GM12878 (cell line): ENCODE results near the gene ADARB1. TPM values are rescaled to one million over a fixed set of nuclear protein-coding genes. Genes with fewer than 3 reads are reported as not detected.

Experiments used
- ATAC-seq: fragments of 200-7000 bp; cut with Tn5 transposase; 3 replicates; pipeline ENCODE4 v1.9.1; 2020; ENCODE audit warnings: mild to moderate bottlenecking, moderate library complexity
- BruUV-seq: library from RNA; stranded (reverse); fragments of 400-500 nt; replicated peaks from 2 replicates; lab custom pipeline; 2021; lab: Mats Ljungman, UMichigan
- CTCF ChIA-PET: fragments of 300-600 bp; sonication (Branson Sonifier 250); formaldehyde crosslinking; extraction: SDS; loops from one replicate; lab custom pipeline; 2021; ENCODE audit warnings: inconsistent platforms; lab: Yijun Ruan, JAX
- POLR2A ChIA-PET: fragments of 350-600 bp; formaldehyde crosslinking; extraction: SDS; loops from one replicate; lab custom pipeline; 2021; ENCODE audit warnings: inconsistent platforms; lab: Charles Lee
- RAD21 ChIA-PET: fragments of 300-600 bp; sonication (Branson Sonifier 250); formaldehyde crosslinking; loops from one replicate; lab custom pipeline; 2023; ENCODE audit warnings: antibody characterized with exemption; ENCODE audit not compliant: unreplicated experiment; lab: Charles Lee
- SMC1A ChIA-PET: fragments of 300-600 bp; sonication (Branson Sonifier 250); formaldehyde crosslinking; loops from one replicate; lab custom pipeline; 2023; ENCODE audit not compliant: unreplicated experiment, uncharacterized antibody; lab: Charles Lee
- DNase-seq: peaks from one replicate; pipeline ENCODE4 v3.0.0-alpha.2; 2011; ENCODE audit warnings: low read depth, low spot score
- FAIRE-seq: peaks from 3 replicates; lab custom pipeline; 2011; peaks lifted over from hg19 to GRCh38; lab: Jason Lieb, UNC
- H2AFZ ChIP-seq: 2 replicates; pipeline ENCODE4 v1.6.0; 2011; ENCODE audit warnings: low read depth, low read length, control low read depth; ENCODE audit not compliant: control insufficient read depth
- H3K27ac ChIP-seq: 2 replicates; pipeline ENCODE4 v1.5.1; 2011; ENCODE audit warnings: control low read depth; ENCODE audit not compliant: control insufficient read depth, insufficient read depth
- H3K27me3 ChIP-seq, 2 experiments: replicated peaks in 1 of 2; 2 replicates each; pipeline versions ENCODE4 v1.6.0 to v1.6.1; 2011; ENCODE audit warnings: low read length in 1 of 2; ENCODE audit not compliant: control insufficient read depth in 2 of 2, insufficient read depth in 2 of 2
- H3K36me3 ChIP-seq, 2 experiments: 2 replicates each; pipeline ENCODE4 v1.5.1; 2011; ENCODE audit warnings: low read length in 1 of 2; ENCODE audit not compliant: control insufficient read depth in 2 of 2, insufficient read depth in 2 of 2
- H3K4me1 ChIP-seq: 2 replicates; pipeline ENCODE4 v1.6.1; 2011; ENCODE audit warnings: mild to moderate bottlenecking, low read length, moderate library complexity, mixed read lengths; ENCODE audit not compliant: control insufficient read depth, insufficient read depth
- H3K4me2 ChIP-seq: 2 replicates; pipeline ENCODE4 v1.6.0; 2011; ENCODE audit warnings: control low read depth; ENCODE audit not compliant: control insufficient read depth, insufficient read depth
- H3K4me3 ChIP-seq: fragments of 200-600 bp; sonication (generic); 2 replicates; pipeline ENCODE4 v1.5.1; 2016
- H3K79me2 ChIP-seq: 2 replicates; pipeline ENCODE4 v1.6.0; 2011; ENCODE audit warnings: low read length; ENCODE audit not compliant: control insufficient read depth, insufficient read depth
- H3K9ac ChIP-seq: 2 replicates; pipeline ENCODE4 v1.8.0; 2011; ENCODE audit warnings: low read length, control low read depth, mixed read lengths; ENCODE audit not compliant: control insufficient read depth, insufficient read depth
- H3K9me3 ChIP-seq: replicated peaks from 3 replicates; pipeline ENCODE4 v1.5.1; 2011; ENCODE audit warnings: mild to moderate bottlenecking, low read length; ENCODE audit not compliant: control insufficient read depth, insufficient read depth
- H4K20me1 ChIP-seq: 2 replicates; pipeline ENCODE4 v1.6.0; 2011; ENCODE audit not compliant: control insufficient read depth, insufficient read depth
- ASH2L ChIP-seq: fragments of 300-600, 200-600 bp; sonication (generic); IDR thresholded peaks from 2 replicates; pipeline ENCODE4 v1.6.1; 2017; ENCODE audit warnings: low read depth, mild to moderate bottlenecking, borderline replicate concordance
- EP300 ChIP-seq, 2 experiments: fragments of 150-350 bp in 1 of 2; IDR thresholded peaks; 2 replicates each; pipeline ENCODE4 v1.6.1; 2011 to 2012; ENCODE audit warnings: low read depth in 2 of 2, low read length in 2 of 2, borderline replicate concordance in 1 of 2, improper control_type of control experiment in 1 of 2, inconsistent platforms in 1 of 2; ENCODE audit not compliant: control insufficient read depth in 1 of 2
- HCFC1 ChIP-seq: fragments of 150-350 bp; IDR thresholded peaks from 2 replicates; pipeline ENCODE4 v1.6.1; 2014; ENCODE audit warnings: low read length
- MAX ChIP-seq: IDR thresholded peaks from 2 replicates; pipeline ENCODE4 v1.6.1; 2012; ENCODE audit warnings: low read depth, low read length, improper control_type of control experiment
- MXI1 ChIP-seq: fragments of 150-350 bp; IDR thresholded peaks from 2 replicates; pipeline ENCODE4 v1.6.1; 2011; ENCODE audit warnings: low read depth, mild to moderate bottlenecking, inconsistent platforms, low read length, improper control_type of control experiment
- NFYB ChIP-seq: IDR thresholded peaks from 2 replicates; pipeline ENCODE4 v1.6.1; 2011; ENCODE audit warnings: low read depth, mild to moderate bottlenecking, low read length, improper control_type of control experiment, moderate library complexity; ENCODE audit not compliant: insufficient read depth
- NRF1 ChIP-seq: conservative IDR thresholded peaks from 2 replicates; pipeline ENCODE4 v1.6.1; 2011; ENCODE audit warnings: mild to moderate bottlenecking, low read depth, low read length, improper control_type of control experiment
- POLR2A ChIP-seq: IDR thresholded peaks from 2 replicates; pipeline ENCODE4 v1.6.1; 2011; ENCODE audit warnings: low read depth, mild to moderate bottlenecking, low read length
- RAD21 ChIP-seq: IDR thresholded peaks from 2 replicates; pipeline ENCODE4 v1.6.1; 2011; ENCODE audit warnings: mild to moderate bottlenecking, low read depth, low read length, moderate library complexity; ENCODE audit not compliant: insufficient read depth
- SP1 ChIP-seq: IDR thresholded peaks from one replicate; pipeline ENCODE4 v1.6.1; 2011; ENCODE audit warnings: low read depth, low read length
- STAT1 ChIP-seq: fragments of 450-650 bp; conservative IDR thresholded peaks from 2 replicates; pipeline ENCODE4 v1.6.1; 2014; ENCODE audit warnings: antibody characterized with exemption, mild to moderate bottlenecking
- ZBED1 ChIP-seq: IDR thresholded peaks from 2 replicates; pipeline ENCODE4 v1.6.1; 2016; ENCODE audit warnings: borderline replicate concordance
- WGBS: methylation state at CpG from one replicate; pipeline ENCODE4 v1.1.6; 2016; ENCODE audit warnings: low lambda C conversion rate; ENCODE audit not compliant: insufficient replicate concordance, insufficient coverage; ENCODE audit errors: missing lambda C conversion rate; 5-methylcytosine and 5-hydroxymethylcytosine counted together
- in situ Hi-C: fragments of 300-500 bp; cut with MboI; formaldehyde crosslinking; loops from 9 replicates; pipeline ENCODE4 v1.14.3; 2018; ENCODE audit warnings: mixed read lengths
- intact Hi-C: fragments of 100-400 bp; cut with micrococcal nuclease; formaldehyde crosslinking; loops from one replicate; pipeline ENCODE4 v1.14.2; 2022; ENCODE audit not compliant: unreplicated experiment
- polyA plus RNA-seq, 11 experiments: library from polyadenylated mRNA; depleted of rRNA in 4 of 11; unstranded in 6 of 11; stranded (reverse) in 5 of 11; fragments of >200 nt; fragmentation: Nextera tagmentation in 4 of 11; fragmentation: Illumina TruSeq in 1 of 11; extraction: Ambion mirVana in 4 of 11; extraction: Trizol in 1 of 11; gene quantifications; 1 replicate in 1 of 11; 2 replicates in 10 of 11; pipeline versions ENCODE4 v1.2.1 to v1.2.3, GENCODE V29; 2011 to 2016; ENCODE audit warnings: inconsistent platforms in 2 of 11, missing spikeins in 2 of 11, low read depth in 1 of 11
- total RNA-seq, 4 experiments: library from RNA; depleted of rRNA in 3 of 4; stranded (reverse); fragments of >200 nt in 3 of 4; fragmentation: Illumina TruSeq in 1 of 4; extraction: Trizol in 1 of 4; gene quantifications; 2 replicates each; pipeline versions ENCODE4 v1.2.1 to v1.2.3, GENCODE V29; 2013 to 2021
- TF ChIP-seq, protein P1 (sequence below): fragments of 450-650 bp; formaldehyde crosslinking; IDR thresholded peaks from 2 replicates; pipeline ENCODE4 v1.4.0; 2022; ENCODE audit warnings: mild to moderate bottlenecking, moderate library complexity

Gene ADARB1
- total and polyA plus RNA-seq, 10 of the 15 experiments (the other 5 are each of a cell fraction or from before 2014, with no cell fraction given) = 5.7 to 61.7 (median 25.3) TPM

DNA sequence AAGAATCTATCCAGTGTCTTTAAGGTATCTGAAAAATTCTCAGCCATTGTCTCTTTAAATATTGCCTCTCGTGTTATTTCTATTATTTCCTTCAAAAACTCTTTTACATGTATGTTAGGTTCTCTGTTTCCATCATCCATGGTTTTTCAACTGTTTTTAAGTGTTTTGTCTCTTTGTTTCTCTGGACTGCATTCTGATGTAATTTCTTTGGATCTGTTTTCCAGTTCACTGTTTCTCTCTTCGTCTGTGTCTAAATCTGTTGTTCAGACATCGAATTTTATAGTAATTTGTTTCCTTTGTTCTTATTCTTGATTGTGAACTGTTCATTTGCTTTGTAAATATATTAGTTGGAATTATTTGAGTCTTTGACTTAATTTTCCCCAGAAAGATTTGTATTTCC lies 169.2 kb downstream of the ADARB1 start:
- DNase-seq (no peak), ATAC-seq (no peak), FAIRE-seq (no peak)
- H3K79me2 ChIP-seq = no peaks in the 10 kb centered on the region
- no peaks in the 10 kb centered on the region for H3K27me3 ChIP-seq
- ChIA-PET CTCF (no interaction called here), SMC1A (no interaction called here), RAD21 (no interaction called here), POLR2A (no interaction called here)
- no peak overlapping the region for H3K27ac ChIP-seq
- WGBS = 0% methylated on average over 3 of the region's 3 CpGs
- H4K20me1 ChIP-seq = no peaks in the 10 kb centered on the region
- no peaks in the 10 kb centered on the region for H3K36me3 ChIP-seq
- H2AFZ ChIP-seq = no peak overlapping the region
- H3K4me3 ChIP-seq = no peak overlapping the region
- no peak overlapping the region for H3K4me2 ChIP-seq
- H3K9me3 ChIP-seq = no peaks in the 10 kb centered on the region; the same call in 2 of the 3 replicates
- no peak overlapping the region for H3K9ac ChIP-seq
- no peaks in the 10 kb centered on the region for H3K4me1 ChIP-seq
- TF ChIP-seq SP1 = no peak
- TF ChIP-seq POLR2A = no peak
- no peak for TF ChIP-seq HCFC1
- TF ChIP-seq RAD21 = no peak
- no peak for TF ChIP-seq STAT1
- no peak for TF ChIP-seq ASH2L
- no peak for TF ChIP-seq EP300 (IDR thresholded peaks at IDR 0.05; ENCODE audit: borderline replicate concordance in 1 of 2, control insufficient read depth in 1 of 2, low read depth in 2 of 2, low read length in 2 of 2)
- TF ChIP-seq MAX = no peak
- TF ChIP-seq, protein P1, sequence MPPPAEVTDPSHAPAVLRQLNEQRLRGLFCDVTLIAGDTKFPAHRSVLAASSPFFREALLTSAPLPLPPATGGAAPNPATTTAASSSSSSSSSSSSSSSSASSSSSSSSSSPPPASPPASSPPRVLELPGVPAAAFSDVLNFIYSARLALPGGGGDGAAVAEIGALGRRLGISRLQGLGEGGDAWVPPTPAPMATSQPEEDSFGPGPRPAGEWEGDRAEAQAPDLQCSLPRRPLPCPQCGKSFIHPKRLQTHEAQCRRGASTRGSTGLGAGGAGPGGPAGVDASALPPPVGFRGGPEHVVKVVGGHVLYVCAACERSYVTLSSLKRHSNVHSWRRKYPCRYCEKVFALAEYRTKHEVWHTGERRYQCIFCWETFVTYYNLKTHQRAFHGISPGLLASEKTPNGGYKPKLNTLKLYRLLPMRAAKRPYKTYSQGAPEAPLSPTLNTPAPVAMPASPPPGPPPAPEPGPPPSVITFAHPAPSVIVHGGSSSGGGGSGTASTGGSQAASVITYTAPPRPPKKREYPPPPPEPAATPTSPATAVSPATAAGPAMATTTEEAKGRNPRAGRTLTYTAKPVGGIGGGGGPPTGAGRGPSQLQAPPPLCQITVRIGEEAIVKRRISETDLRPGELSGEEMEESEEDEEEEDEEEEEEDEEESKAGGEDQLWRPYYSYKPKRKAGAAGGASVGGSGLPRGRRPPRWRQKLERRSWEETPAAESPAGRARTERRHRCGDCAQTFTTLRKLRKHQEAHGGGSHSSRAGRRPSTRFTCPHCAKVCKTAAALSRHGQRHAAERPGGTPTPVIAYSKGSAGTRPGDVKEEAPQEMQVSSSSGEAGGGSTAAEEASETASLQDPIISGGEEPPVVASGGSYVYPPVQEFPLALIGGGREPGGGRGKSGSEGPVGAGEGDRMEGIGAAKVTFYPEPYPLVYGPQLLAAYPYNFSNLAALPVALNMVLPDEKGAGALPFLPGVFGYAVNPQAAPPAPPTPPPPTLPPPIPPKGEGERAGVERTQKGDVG (CRISPR knock-in tag) = no peak
- TF ChIP-seq NRF1 = no peak
- TF ChIP-seq ZBED1 = no peak
- no peak for TF ChIP-seq NFYB
- no peak for TF ChIP-seq MXI1
- intact Hi-C loops = no loop called here
- no TSS peak for BruUV-seq
- in situ Hi-C loops = no loop called here
